ENCODE measurements around the gene WIPF1.

WIPF1 gene

DNA sequence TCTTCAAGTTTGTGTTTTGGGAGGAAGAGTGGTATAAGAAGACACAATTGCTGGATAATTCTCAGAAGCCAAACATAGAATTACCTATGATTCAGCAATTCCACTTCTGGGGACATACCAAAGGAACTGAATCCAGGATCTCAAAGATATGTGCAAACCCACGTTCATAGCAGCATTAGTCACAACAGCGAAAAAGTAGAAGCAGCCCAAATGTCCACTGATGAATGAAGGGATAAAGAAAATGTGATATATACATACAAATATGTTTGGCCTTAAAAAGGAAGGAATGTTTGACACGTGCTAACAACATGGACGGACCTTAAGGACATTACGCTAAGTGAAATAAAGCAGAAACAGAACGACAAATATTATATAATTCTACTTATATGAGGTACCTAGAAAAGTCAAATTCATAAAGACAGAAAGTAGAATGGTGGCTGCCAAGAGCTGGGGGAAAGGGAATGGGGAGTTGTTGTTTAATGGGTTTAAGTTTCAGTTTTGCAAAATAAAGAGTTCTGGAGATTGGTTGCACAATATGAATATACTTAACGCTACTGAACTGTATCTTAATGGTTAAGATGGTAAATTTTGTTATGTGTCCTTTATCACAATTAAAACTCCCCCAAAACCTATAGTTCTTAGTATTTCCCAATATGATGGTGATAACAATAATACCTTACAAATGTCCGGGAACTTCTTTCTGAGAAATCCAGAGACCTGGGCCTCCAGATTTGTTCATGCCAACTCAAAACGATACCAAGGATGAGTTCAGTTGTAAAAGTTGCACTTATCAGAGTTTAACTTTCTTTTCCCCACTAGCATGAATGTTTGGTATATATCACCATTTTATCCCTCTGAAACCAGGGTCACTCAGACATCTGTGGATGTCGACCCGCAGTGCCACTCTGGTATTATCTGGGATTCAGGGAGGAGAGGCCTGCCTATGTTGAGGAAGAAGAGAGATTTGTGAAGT, 33.7 kb upstream of the WIPF1 start:
- Histone ChIP-seq H3K4me1 (ENCODE audit: control extremely low read depth in 1 of 4, control insufficient read depth in 4 of 4, insufficient read depth in 4 of 4, low read length in 3 of 4) (peaks cover 27 to 55% (median 42%) of the 10 kb centered on the region in 4 experiments), H3K36me3 (ENCODE audit: control insufficient read depth in 4 of 4, insufficient read depth in 4 of 4, low read length in 3 of 4) (peaks cover 7 to 50% (median 20%) of the 10 kb centered on the region in 4 experiments), H3K27me3 (replicated peaks in 2 of 5; ENCODE audit: control insufficient read depth in 4 of 5, insufficient read depth in 5 of 5, low read length in 4 of 5) (no peaks in the 10 kb centered on the region), H3K27ac (ENCODE audit: insufficient read depth in 1 of 2, low read depth in 1 of 2, low read length in 2 of 2, poor library complexity in 1 of 2, severe bottlenecking in 2 of 2) (no peak overlapping the region), H3K4me3 (ENCODE audit: control insufficient read depth in 1 of 7, extremely low read depth in 1 of 7, insufficient read depth in 4 of 7, low read depth in 2 of 7, low read length in 6 of 7) (no peak overlapping the region), H3K9me3 (ENCODE audit: control extremely low read depth in 1 of 5, control insufficient read depth in 4 of 5, insufficient read depth in 2 of 5, low read depth in 1 of 5, low read length in 4 of 5) (no peaks in the 10 kb centered on the region)
- DNase-seq: peak in 1 of 3 donors; percentile 15
- ChIA-PET POLR2A (no interaction called here), CTCF (interaction anchor here (1.4 kb wide), 1 partner anchor 50 kb away, joined by 3 read pairs; no protein-coding TSS in a partner anchor)
- no CpG with 5 or more reads among the region's 11 CpGs for whole genome bisulfite sequencing (ENCODE audit: insufficient coverage)

- ChIA-PET POLR2A (no interaction called here), CTCF (interaction anchor here (0.6 to 1.1 kb wide), 2 partner anchors 14 to 32 kb away, joined by 3 to 4 read pairs; no protein-coding TSS in a partner anchor)
- no CpG with 5 or more reads among the region's 3 CpGs for WGBS (ENCODE audit: insufficient coverage)
- Histone ChIP-seq H3K4me1 (ENCODE audit: control extremely low read depth in 1 of 4, control insufficient read depth in 4 of 4, insufficient read depth in 4 of 4, low read length in 3 of 4) (peaks cover 26 to 45% (median 39%) of the 10 kb centered on the region in 4 experiments), H3K4me3 (ENCODE audit: control insufficient read depth in 1 of 7, extremely low read depth in 1 of 7, insufficient read depth in 4 of 7, low read depth in 2 of 7, low read length in 6 of 7) (no peak overlapping the region), H3K36me3 (ENCODE audit: control insufficient read depth in 4 of 4, insufficient read depth in 4 of 4, low read length in 3 of 4) (peaks cover 9 to 61% (median 23%) of the 10 kb centered on the region in 4 experiments), H3K27ac (ENCODE audit: insufficient read depth in 1 of 2, low read depth in 1 of 2, low read length in 2 of 2, poor library complexity in 1 of 2, severe bottlenecking in 2 of 2) (no peak overlapping the region), H3K9me3 (ENCODE audit: control extremely low read depth in 1 of 5, control insufficient read depth in 4 of 5, insufficient read depth in 2 of 5, low read depth in 1 of 5, low read length in 4 of 5) (no peaks in the 10 kb centered on the region), H3K27me3 (replicated peaks in 2 of 5; ENCODE audit: control insufficient read depth in 4 of 5, insufficient read depth in 5 of 5, low read length in 4 of 5) (no peaks in the 10 kb centered on the region)
- DNase-seq: no peak
Observed at GRCh38 chr2:174630107-174630506, 32.5 kb upstream of the WIPF1 start.

DNA sequence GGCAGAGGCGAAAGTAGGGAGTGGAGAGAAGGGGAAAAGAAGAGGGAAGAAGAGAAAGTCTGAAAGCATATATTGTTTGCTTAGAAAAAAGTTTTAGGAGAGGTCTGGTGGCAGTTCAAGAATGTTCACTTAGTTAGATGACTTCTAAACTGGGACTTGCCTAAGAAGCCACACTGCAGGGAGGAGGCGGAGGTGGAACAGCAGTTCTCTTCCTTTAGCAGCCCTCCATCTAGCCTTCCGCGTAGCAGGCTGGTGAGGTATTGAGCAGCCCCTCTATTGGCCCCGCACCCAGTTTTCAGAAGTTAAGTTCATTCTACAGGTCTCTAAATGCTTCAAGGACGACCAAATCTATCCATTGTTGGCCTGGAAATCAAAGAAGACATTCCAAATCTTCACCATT, 31.9 kb upstream of the WIPF1 start:
- Histone ChIP-seq H3K27ac (ENCODE audit: insufficient read depth in 1 of 2, low read depth in 1 of 2, low read length in 2 of 2, poor library complexity in 1 of 2, severe bottlenecking in 2 of 2) (no peak overlapping the region), H3K4me3 (ENCODE audit: control insufficient read depth in 1 of 7, extremely low read depth in 1 of 7, insufficient read depth in 4 of 7, low read depth in 2 of 7, low read length in 6 of 7) (no peak overlapping the region), H3K27me3 (replicated peaks in 2 of 5; ENCODE audit: control insufficient read depth in 4 of 5, insufficient read depth in 5 of 5, low read length in 4 of 5) (no peaks in the 10 kb centered on the region), H3K9me3 (ENCODE audit: control extremely low read depth in 1 of 5, control insufficient read depth in 4 of 5, insufficient read depth in 2 of 5, low read depth in 1 of 5, low read length in 4 of 5) (no peaks in the 10 kb centered on the region), H3K36me3 (ENCODE audit: control insufficient read depth in 4 of 4, insufficient read depth in 4 of 4, low read length in 3 of 4) (peaks cover 14 to 67% (median 28%) of the 10 kb centered on the region in 4 experiments), H3K4me1 (ENCODE audit: control extremely low read depth in 1 of 4, control insufficient read depth in 4 of 4, insufficient read depth in 4 of 4, low read length in 3 of 4) (peaks cover 20 to 39% (median 33%) of the 10 kb centered on the region in 4 experiments)
- DNase-seq: no peak
- 94% methylated on average over 6 of the region's 6 CpGs for WGBS (ENCODE audit: insufficient coverage)
- CTCF ChIA-PET: interaction anchor here (1.1 to 1.2 kb wide), 3 partner anchors 13 to 59 kb away, joined by 3 to 5 read pairs (median 5); no protein-coding TSS in a partner anchor
- POLR2A ChIA-PET: no interaction called here

- ChIA-PET POLR2A (no interaction called here), CTCF (interaction anchor here (0.7 to 1.8 kb wide), 5 partner anchors 15 to 60 kb away, joined by 3 to 5 read pairs (median 5); no protein-coding TSS in a partner anchor)
- Histone ChIP-seq H3K36me3 (ENCODE audit: control insufficient read depth in 4 of 4, insufficient read depth in 4 of 4, low read length in 3 of 4) (peaks cover 17 to 75% (median 31%) of the 10 kb centered on the region in 4 experiments), H3K4me3 (ENCODE audit: control insufficient read depth in 1 of 7, extremely low read depth in 1 of 7, insufficient read depth in 4 of 7, low read depth in 2 of 7, low read length in 6 of 7) (peak overlapping the region in 1 of 7 experiments; percentile 13), H3K27me3 (replicated peaks in 2 of 5; ENCODE audit: control insufficient read depth in 4 of 5, insufficient read depth in 5 of 5, low read length in 4 of 5) (no peaks in the 10 kb centered on the region), H3K9me3 (ENCODE audit: control extremely low read depth in 1 of 5, control insufficient read depth in 4 of 5, insufficient read depth in 2 of 5, low read depth in 1 of 5, low read length in 4 of 5) (no peaks in the 10 kb centered on the region), H3K27ac (ENCODE audit: insufficient read depth in 1 of 2, low read depth in 1 of 2, low read length in 2 of 2, poor library complexity in 1 of 2, severe bottlenecking in 2 of 2) (no peak overlapping the region), H3K4me1 (ENCODE audit: control extremely low read depth in 1 of 4, control insufficient read depth in 4 of 4, insufficient read depth in 4 of 4, low read length in 3 of 4) (peaks cover 15 to 37% (median 26%) of the 10 kb centered on the region in 4 experiments)
- no peak for DNase-seq
- WGBS (ENCODE audit: insufficient coverage): 100% methylated on average over 2 of the region's 2 CpGs
Observed at GRCh38 chr2:174628528-174629169, 31.0 kb upstream of the WIPF1 start.

GRCh38 chr2:174627216-174627615, 29.6 kb upstream of the WIPF1 start:
- POLR2A ChIA-PET: no interaction called here
- no peak for DNase-seq
- peaks cover 17 to 86% (median 33%) of the 10 kb centered on the region in 4 experiments for H3K36me3 ChIP-seq (ENCODE audit: control insufficient read depth in 4 of 4, insufficient read depth in 4 of 4, low read length in 3 of 4)
- H3K4me3 ChIP-seq (ENCODE audit: control insufficient read depth in 1 of 7, extremely low read depth in 1 of 7, insufficient read depth in 4 of 7, low read depth in 2 of 7, low read length in 6 of 7): no peak overlapping the region
- CTCF ChIA-PET: interaction anchor here (1.8 to 2.0 kb wide), 2 partner anchors 17 kb away, joined by 3 to 6 read pairs; no protein-coding TSS in a partner anchor
- no peaks in the 10 kb centered on the region for H3K9me3 ChIP-seq (ENCODE audit: control extremely low read depth in 1 of 5, control insufficient read depth in 4 of 5, insufficient read depth in 2 of 5, low read depth in 1 of 5, low read length in 4 of 5)
- H3K4me1 ChIP-seq (ENCODE audit: control extremely low read depth in 1 of 4, control insufficient read depth in 4 of 4, insufficient read depth in 4 of 4, low read length in 3 of 4): peaks cover 10 to 25% (median 15%) of the 10 kb centered on the region in 4 experiments
- H3K27ac ChIP-seq (ENCODE audit: insufficient read depth in 1 of 2, low read depth in 1 of 2, low read length in 2 of 2, poor library complexity in 1 of 2, severe bottlenecking in 2 of 2): no peak overlapping the region
- H3K27me3 ChIP-seq (replicated peaks in 2 of 5; ENCODE audit: control insufficient read depth in 4 of 5, insufficient read depth in 5 of 5, low read length in 4 of 5): no peaks in the 10 kb centered on the region

- Histone ChIP-seq H3K27me3 (replicated peaks in 2 of 5; ENCODE audit: control insufficient read depth in 4 of 5, insufficient read depth in 5 of 5, low read length in 4 of 5) (no peaks in the 10 kb centered on the region), H3K4me1 (ENCODE audit: control extremely low read depth in 1 of 4, control insufficient read depth in 4 of 4, insufficient read depth in 4 of 4, low read length in 3 of 4) (peaks cover 0 to 11% (median under 1%) of the 10 kb centered on the region in 4 experiments), H3K27ac (ENCODE audit: insufficient read depth in 1 of 2, low read depth in 1 of 2, low read length in 2 of 2, poor library complexity in 1 of 2, severe bottlenecking in 2 of 2) (no peak overlapping the region), H3K4me3 (ENCODE audit: control insufficient read depth in 1 of 7, extremely low read depth in 1 of 7, insufficient read depth in 4 of 7, low read depth in 2 of 7, low read length in 6 of 7) (no peak overlapping the region), H3K36me3 (ENCODE audit: control insufficient read depth in 4 of 4, insufficient read depth in 4 of 4, low read length in 3 of 4) (peaks cover 10 to 82% (median 36%) of the 10 kb centered on the region in 4 experiments), H3K9me3 (ENCODE audit: control extremely low read depth in 1 of 5, control insufficient read depth in 4 of 5, insufficient read depth in 2 of 5, low read depth in 1 of 5, low read length in 4 of 5) (no peaks in the 10 kb centered on the region)
- ChIA-PET CTCF (interaction anchor here (1.5 kb wide), 1 partner anchor 12 kb away, joined by 3 read pairs; no protein-coding TSS in a partner anchor), POLR2A (interaction anchor here (0.6 kb wide), 1 partner anchor 10 kb away, joined by 3 read pairs; no protein-coding TSS in a partner anchor)
- 91% methylated on average over 6 of the region's 7 CpGs for WGBS (ENCODE audit: insufficient coverage)
- DNase-seq: no peak
Observed at GRCh38 chr2:174624895-174625430, 27.4 kb upstream of the WIPF1 start.
